M059J (cell line): ENCODE data around the gene LSM11. TPM values are rescaled to one million over a fixed set of nuclear protein-coding genes. Genes with fewer than 3 reads are reported as not detected.

Experiments used
- DNase-seq: peaks from one replicate; pipeline ENCODE4 v3.0.0-alpha.2; 2012; ENCODE audit warnings: low read depth
- total RNA-seq: library from RNA; depleted of rRNA; stranded (reverse); fragments of >200 nt; shearing (Covaris generic); gene quantifications from 2 replicates; pipeline ENCODE4 v1.2.3, GENCODE V29; 2014

Gene LSM11
- total RNA-seq, 1 experiment from 2014 or later, result 5.1 TPM

DNA sequence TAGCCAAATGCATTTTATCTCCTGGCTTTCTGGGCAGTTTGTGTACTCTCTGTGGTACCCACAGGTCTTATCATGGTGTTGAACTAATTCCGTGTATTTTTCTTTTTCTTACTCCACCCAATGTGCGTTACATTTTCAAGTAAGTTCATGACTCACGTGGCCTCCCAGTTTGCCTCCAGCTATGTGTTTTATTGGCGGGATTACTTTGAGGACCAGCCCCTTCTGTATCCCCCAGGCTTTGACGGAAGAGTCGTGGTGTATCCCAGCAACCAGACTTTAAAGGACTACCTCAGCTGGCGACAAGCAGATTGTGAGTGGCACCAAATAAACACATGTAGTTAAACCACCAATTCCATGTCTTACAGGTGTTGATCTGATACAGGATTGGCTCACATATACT is 9.1 kb upstream of the LSM11 start:
- no peak for DNase-seq

DNA sequence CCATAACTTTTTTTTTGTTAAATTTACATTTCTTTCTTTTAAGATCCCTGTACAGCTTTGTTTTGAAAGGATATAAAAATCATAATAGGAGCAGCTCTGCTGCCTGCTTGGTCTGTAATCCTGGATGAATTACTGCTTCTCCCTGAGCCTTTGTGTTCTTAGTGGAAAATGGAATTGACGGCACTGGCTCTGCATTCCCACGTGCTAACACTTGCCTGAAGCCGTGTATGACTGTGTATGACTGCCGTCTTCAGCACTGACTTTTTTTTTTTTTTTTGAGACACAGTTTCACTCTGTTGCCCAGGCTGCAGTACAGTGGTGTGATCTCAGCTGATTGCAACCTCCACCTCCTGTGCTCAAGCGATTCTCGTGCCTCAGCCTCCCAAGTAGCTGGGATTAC is 7.5 kb upstream of the LSM11 start:
- DNase-seq, result no peak

DNA sequence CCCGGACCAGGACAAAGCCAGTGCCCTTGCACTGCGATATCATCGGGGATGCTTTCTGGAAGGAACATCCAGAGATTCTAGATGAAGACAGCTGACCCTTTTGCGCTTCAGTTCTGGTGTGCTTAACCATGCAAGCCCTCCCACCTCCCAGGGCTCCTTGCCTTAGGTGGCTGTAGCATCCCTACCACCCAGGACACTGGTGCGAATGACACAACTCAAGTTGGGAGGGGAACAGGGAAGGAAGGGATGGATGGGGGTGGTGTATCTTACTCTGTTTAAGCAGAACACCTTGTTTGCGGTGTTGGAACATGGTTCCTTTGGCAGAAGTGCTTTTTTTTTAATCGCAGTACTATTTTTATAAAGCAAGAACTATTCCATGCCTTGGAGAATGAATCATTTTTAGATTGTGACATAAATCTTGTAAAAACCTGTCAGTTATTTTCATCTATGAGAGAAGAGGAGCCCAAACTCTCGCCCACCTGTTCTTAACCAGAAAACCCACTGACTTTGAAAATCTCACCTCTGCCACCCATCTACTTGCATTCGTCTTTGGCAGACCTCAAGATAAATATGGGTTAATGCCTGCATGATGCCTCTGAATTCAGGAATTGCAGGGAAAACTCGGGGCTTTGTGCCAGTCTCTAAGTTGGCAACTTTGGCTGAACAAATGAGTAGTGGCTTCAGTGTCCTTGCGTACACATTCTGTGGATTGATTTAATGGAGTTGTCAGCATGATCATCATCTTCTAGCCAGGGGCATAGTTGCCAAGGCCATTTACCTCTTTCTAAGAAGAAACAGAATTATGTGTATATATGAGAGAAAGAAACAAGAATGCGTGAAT is 3.9 kb upstream of the LSM11 start:
- no peak for DNase-seq

DNA sequence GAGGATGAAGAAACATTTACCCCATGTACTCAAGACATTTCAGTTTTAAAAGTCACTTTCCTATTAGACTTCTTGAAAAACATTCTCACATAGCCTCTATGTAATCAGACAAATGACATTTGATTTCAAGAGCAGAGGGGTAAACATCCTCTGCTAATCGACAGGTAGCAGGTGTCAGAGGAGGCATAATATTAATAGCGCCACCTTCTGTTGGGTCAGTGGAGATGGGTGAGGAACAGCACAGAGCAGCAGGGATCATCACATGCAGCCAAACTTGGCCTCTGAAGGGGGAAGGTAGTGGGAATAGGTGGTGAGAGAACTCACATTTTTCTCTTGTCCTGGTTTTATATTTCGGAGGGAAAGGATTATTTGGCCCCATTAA is 3.3 kb upstream of the LSM11 start:
- DNase-seq, result peak; percentile 32

DNA sequence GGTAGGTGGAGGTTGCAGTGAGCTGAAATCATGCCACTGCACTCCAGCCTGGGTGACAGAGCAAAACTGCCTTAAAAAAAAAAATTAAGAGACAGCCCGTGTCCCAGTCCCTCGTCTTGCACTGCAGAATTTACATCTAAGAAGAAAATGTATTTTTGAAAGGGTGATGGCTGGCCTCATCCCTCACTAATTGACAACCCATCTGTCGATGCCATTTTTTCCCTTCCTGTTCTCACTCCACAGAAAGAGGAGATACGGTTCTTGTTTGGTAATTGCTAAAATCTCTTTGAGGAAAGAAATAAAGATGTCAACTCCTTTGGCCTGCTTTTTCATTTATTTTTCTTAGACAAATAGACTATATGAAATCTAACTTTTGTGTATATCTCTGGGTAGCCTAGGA is 2.4 kb upstream of the LSM11 start:
- no peak for DNase-seq

DNA sequence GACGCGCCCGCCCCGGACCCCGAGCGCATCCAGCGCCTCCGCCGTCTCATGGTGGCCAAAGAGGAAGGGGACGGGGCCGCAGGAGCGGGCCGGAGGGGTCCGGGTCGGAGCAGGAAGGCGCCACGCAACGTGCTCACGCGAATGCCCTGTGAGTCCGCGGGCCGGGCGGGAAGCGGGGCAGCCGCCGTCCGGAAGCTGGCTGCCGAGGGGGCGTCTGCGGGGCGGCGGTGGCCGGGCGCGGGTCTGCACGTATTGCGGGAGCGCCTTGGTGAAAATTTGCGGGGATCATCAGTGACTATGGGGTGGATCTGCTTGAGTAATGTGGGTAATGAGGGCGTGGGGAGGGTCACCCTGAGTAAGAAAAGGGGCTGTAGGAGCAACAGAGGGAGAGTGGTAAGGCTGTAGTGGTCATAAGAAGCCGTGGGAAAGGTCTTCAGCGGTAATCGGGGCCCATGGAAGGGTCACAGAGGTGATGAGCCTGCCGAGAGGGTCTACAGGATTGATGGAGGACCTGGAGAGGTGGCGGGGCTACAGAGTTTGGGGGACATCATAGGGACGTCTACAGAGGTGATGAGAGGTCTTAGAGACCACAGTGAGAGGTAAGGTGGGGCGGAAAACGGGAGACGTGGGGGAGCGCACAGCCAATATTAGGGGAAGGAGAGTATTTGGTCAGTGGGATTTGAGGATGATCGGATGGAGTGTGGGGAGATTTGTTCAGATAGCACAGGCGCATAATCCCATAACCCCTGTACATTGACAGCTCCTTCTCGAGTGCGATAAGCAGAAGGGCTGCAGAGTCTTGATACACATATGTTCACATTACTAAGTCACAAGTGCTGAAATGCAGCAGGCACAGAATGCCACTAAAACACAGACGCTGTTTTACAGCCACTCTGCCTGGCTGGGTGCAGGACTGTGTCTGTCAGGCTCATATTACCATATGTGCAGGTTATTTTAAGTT is 819 bp downstream of the LSM11 start:
- no peak for DNase-seq

DNA sequence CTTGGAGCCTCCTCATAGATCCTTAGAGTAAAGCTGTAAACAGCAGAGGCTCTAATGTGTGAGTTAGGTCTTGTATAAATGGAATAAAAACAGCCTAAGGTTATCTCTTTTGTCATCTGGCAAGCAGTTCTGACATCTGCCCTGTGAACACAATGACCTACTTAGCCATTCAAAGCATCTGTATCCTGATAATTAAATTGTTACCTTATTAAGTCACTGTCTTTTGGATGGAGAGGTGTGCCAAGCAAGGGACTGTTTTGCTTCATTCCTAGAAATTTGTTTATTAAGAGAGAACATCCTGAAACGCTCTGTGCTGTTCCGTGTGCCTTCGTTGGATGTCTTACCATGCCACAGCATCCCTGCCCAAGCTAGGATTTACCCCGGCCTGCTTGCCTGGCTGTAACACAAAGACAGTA is 1.5 kb downstream of the LSM11 start:
- DNase-seq, result no peak

DNA sequence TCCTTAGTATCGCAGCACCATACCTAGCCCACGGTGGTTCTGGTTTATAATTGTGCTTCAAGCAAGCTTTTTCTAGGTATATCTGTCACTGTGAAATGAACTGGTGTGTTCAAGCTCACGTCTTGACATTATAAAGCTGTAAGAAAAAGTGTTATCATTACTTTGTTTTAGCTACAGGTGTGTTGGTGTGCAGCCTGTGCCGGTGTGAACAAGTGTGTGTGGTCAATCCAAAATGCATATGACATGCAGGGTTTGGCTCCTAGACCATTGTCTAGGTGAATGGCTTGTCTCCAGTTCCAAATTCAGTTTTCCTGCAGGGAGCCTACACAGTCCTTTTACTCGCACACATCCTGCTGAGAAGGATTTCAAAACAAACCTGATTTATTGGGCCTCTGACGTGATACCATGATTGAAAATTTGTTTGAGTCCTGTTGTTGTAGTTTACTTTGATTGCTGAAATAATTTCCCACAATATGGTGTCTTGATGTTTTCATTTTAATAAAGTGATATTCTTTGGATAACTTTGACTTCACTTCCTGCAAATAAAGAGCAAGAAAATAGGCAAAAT is 3.7 kb downstream of the LSM11 start:
- DNase-seq, result no peak

DNA sequence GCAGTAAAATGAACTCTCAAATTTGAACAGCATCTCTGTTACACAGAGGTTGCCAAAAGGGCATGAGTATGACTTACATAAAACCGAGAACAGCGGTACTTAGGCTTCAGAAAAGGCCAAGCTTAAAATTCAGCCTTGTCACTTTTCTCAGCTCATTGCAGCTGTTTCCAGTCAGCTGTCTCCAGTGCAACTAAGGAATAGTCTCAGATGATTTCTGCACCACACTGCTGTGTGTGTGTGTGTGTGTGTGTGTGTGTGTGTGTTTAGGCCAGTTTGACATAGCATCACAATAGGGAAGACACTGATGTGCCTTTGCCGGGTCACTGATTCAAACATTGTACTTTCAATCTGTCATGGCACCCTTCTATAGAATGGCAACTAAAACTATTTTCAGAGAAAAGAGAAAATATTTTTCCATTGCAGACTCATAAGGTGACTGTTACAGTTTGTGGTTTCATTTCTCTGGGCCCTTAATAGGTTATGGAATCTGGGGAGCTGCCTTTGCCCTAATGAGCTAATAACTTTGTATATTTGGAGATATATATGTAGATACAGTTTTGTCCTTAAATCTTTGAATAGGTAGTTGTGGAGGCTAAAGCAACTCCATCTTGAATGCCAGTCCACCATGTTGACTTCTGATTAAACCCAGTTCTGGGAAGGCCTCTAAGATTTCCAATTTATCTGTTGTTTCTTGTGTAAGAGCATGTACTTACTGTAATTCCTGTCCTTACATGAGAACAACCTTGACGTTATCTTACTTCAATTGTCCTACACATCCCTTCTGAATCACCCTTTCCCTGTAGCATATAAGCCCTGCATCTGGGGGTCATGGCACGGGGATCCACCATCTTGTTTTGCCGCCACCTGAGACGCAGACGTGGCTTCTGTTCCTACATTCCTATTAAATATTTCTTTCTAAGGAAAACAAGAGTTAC is 4.5 kb downstream of the LSM11 start:
- DNase-seq, result no peak

DNA sequence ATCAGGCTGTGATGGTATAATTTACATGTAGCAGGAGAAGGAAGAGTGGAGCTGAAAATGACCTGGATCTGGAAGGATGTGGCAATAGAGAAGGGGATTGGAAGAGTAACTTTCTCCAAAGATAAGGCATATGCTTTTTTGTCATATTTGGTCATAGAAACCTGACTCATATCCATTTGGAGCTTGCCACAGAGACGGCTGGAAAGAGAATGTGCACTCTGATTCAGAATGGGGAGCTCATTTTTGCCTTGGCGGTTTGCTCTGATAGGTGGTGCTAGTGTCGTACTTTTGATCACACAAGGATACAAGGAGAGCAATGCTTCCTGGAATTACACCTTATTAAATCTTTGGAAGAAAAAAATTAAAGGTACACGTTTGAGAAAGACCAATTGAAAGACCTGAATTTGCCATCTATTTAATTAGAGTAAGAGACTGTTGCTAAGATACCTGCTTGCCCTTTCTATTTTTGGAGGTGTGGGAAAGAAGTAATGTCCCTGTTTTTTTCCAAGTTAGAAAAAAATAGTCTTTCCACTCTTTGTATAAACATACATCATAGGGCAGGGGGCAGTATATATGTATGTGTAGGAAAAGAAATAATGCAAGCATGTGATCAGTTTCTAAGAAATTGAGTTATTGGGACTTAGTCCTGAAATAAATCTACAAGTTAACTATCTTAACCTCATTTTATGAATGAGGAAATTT is 5.4 kb downstream of the LSM11 start:
- peak; percentile 70 for DNase-seq

DNA sequence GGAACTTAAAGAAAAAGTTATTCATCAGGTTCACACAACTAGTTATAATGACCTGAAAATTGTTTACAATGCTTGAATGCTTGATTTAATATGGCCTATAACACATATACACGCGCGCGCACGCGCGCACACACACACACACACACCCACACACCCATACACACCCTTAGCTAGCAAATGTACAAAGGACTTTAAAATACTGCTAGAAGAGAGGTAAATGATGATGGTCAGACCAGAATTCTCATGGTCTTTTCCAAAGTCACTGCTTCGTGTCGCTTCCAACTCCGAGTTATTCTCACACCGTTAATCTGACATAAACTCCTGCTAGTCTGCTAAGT is 5.9 kb downstream of the LSM11 start:
- DNase-seq, result no peak

DNA sequence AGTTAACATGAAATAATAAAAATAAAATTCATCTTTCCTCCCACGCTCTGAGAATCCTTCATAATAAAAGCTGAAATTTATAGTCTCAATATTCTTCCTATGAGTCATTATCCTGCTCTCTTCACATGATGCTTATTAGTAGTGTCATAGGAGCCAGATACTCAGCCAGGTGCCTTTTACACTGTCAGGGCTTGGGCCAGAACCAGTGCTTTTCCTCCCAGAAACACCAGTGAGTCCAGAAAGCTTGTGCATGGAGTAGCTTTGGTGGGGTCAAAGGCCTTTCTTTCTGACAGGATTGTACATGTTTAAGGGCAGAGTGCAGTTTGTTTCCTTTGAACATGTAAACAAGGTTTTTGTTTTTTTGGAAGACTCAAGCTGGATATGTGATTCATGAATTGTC is 6.8 kb downstream of the LSM11 start:
- DNase-seq, result peak; percentile 26

DNA sequence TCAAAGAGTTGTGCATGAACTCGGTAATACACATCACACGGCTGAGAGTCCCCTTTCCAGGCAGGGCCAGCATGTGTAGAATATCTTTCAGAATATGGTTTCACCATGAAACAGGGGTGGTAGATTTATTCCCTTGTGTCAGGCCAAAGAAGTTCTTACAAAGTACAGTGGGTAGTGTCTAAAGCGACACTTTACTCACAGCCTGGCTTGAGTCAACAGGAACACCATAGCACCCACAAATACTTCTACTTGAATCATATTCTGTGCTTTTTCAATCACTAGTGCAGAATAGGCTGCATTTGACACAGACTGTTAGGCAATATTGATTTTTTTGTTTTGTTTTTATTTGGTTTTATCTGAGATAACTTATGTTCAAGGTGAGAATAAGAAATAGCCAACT is 12.6 kb downstream of the LSM11 start:
- DNase-seq, result no peak

DNA sequence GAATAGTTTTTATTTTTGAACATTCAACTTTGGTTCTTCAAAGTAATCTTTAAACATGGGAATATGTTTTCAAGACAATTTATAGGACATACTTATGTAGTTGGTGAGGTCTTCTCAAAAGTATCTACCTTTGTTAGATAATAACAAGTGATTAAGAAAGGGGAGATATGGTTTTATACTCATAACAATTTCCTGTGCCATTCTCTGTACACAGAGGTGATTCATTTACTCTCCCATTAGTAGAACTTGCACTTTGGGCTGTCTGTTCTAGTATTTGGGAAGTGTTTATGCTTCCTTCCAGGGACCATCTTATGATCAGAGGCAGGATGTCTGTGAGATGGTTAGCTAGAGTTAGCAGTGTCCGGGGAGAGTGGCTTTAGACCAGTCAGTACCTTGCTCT is 15.2 kb downstream of the LSM11 start:
- no peak for DNase-seq

DNA sequence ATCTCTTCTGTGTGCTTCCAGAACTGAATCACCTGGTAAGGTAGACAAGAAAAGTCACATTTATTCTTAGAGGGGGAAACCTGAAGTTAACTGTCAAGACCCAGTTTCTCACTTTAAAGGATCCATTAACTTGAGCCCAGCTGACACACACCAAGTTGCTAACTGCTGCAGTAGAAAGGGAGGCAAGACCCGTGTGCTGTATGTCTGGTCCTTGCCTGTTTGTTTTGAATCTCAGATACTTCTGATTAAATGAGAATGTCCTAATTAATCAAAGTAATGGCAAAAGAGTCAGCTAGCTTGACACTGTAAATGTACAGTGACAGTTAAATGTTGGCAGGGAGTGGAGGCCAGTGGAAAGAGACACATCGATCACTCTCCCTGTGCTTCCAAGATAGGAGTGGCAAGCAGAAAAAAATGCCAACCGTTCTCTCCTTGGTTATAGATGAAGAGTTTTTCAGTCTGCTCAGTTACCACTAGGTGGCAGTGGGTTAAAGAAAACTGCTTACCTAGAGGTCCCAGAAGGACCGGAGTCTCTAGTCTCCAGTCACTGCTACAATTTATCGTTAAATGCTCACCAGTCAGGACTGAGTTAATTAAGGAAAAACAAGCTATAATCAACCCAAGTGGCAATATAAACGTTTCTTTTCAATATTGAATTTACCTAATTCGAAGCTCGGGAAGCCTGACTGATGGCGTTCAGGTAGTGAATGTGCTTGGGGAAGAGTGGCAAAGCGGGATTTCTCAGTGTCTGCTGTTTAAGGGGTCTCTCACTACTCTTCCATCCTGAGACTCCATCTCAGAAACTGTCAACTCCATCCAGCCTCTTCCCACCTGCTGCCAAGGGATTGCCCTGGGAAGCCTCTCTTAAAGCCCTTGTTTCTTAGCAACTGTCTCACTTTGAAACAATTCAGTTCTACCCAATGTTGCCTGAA is 18.4 kb downstream of the LSM11 start:
- peak; percentile 67 for DNase-seq

DNA sequence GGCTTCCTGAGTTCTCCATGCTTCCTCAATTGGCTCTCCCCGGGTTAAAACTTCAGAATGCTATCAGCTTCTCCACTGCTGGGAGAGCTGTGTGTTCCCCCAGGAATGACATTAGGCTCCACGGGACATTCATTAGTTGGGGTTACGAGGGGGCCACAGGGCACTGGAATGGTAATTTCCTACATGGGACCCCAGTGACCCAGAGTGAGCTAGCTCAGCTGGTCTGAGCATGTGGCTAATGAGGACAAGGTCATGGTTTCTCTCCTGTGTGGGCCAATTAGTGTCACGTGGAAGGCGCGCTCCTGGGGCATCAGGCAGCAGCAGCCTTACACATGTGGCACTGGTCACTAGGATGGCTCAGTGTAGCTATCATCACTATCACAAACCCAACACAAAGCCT is 21.0 kb downstream of the LSM11 start:
- no peak for DNase-seq

DNA sequence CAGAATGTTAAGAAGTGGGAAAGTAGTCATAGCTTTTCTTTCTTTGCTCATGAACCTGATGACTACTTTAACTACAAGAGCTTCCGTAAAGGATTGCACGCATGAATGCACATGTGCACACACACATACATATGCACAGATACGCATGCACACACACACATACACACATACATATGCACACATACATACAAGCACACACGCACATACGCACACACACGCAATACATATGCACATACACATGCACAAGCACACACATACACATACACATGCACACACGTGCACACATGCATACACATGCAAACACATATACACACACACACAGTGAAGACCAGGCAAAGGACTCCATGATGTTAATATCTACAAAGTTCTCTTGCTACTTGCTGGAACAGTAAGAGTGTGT is 22.9 kb downstream of the LSM11 start:
- DNase-seq, result no peak

DNA sequence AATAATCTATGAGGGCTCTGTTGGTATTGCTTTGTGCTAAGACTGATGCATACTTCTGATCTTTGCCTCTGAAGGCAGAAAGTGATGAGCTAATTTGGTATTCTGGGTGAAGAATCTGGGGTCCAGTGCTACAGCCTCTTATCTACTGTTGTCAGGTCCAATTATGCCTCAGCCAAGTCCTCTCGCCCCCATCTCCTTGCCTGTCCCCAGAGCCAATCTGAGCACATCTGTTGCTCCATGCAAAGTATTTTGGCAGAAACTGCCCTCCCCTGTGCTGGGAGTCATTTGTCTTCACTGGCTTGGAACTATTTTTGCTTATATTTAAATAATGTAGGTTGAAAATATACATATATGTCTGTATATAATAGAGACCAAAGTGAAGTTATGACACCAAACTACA is 23.4 kb downstream of the LSM11 start:
- no peak for DNase-seq

DNA sequence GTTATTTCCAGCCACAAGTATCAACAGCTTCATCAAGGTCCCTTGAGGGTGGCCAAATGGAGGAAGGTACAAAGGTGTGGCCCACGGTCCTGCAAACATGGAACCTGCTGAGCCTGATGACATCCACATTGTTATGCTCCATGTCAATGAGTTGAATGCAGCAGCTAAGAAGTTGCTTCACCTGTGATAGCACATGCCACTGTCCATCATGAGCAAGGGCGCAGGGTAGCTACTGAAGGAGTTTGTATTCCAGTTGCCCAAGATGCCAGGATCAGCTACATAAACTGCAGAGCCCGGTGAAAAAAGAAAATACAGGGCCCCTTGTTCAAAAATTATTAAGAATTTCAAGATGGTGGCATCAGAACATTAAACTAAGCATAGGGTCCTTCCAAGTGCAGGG is 24.2 kb downstream of the LSM11 start:
- no peak for DNase-seq

DNA sequence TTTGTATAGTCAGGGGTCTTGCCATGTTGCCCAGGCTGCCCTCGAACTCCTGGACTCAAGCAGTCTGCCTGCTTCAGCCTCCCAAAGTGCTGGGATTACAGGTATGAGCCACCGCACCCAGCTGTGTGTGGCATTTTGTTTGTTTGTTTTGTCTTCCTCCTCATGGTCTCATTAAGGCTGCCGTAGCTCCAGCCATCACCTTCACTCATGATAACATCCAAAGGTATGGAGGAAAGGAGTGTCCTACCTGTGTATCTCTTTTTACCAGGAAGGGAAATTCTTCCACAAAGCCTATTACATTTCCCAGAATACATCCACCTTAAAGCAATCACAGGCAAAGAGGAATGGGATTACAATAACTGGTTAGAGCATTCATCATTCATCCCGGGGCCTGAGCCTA is 27.2 kb downstream of the LSM11 start:
- no peak for DNase-seq
